Measurements from ENCODE around the gene CDH1.
"Not testable (repeated sequence)": the region's sequence is repeated elsewhere in the genome, so short reads cannot be mapped to it uniquely, and the experiment has no call there.

The CDH1 gene

GRCh38 chr16:68737046-68737729 is at the start of gene CDH1:
TSS of gene CDH1 (plus strand) at chr16:68737292. CDS start at chr16:68737416, 124 bp downstream.
- DNase-seq: peak; percentile 87

DNA sequence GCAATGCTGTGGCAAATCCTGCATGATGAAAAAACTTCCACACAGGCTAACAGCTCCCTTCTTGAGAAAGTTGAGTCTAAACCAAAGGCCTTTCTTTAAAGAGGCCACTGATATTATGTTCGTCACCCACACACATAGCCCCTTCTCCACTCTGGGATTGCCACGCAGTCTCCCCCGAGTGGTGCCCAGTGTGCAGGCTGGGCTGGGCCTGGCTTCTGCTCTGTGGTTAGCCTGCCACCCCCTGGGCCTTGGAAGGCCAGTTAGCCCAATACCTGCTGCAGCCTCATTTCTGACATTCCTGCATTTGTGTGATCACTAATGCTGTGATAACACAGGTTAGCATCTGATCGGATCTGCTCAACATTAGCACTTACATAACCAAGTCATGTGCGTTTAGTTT is 47.2 kb upstream of the CDH1 start:
- DNase-seq: no peak

- no peak for DNase-seq
These were observed 41.5 kb upstream of the CDH1 start for GRCh38 chr16:68695575-68695974.

DNA sequence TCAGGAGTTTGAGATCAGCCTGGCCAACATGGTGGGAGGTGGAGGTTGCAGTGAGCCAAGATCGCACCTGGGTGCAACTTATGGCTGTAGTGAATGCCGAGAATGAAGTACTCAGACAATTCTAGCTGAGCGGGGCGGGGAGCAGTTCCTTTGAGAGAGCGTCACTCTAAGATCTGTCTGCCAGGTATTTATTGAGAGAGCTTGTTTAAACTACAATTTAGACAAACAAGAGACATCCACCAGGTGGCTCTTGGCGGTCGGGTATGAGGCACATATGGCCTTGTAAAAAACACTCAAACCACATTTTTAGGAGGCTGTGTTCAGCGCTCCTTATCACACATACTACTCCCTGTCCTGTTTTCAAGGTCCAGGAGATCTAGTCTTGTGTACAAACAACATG is 40.6 kb upstream of the CDH1 start:
- peak; percentile 64 for DNase-seq

DNA sequence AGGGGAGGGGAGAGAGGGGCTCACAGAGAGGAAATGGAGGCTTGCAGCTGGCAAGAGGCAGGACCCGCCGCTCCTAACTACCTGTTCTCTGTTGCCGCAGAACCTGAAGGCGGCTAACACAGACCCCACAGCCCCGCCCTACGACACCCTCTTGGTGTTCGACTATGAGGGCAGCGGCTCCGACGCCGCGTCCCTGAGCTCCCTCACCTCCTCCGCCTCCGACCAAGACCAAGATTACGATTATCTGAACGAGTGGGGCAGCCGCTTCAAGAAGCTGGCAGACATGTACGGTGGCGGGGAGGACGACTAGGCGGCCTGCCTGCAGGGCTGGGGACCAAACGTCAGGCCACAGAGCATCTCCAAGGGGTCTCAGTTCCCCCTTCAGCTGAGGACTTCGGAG is 39.0 kb upstream of the CDH1 start:
- no peak for DNase-seq

GRCh38 chr16:68700120-68700519 is 37.0 kb upstream of the CDH1 start:
- DNase-seq: no peak

GRCh38 chr16:68700831-68701230 is 36.3 kb upstream of the CDH1 start:
- DNase-seq: no peak

GRCh38 chr16:68704232-68704867 is 32.7 kb upstream of the CDH1 start:
- DNase-seq: peak; percentile 81

GRCh38 chr16:68707340-68708152 is 29.5 kb upstream of the CDH1 start:
- DNase-seq: peak; percentile 22

DNA sequence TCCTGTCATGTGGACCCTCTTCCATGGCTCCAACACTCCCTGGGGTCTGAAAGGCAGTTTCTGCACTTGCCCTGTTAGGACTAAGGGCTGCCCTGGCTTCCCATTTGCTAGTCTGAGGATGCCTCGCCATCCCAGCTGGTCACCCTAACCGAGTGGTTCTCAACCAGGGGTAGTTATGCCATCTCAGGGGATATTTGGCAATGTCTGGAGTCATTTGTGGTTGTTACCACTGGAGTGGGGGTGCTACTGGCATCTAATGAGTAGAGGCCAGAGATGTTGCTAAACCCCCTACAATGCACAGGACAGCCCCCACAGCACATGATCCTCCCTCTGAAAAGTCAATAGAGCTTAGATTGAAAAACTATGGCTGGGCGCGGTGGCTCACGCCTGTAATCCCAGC is 26.9 kb upstream of the CDH1 start:
- DNase-seq: no peak

DNA sequence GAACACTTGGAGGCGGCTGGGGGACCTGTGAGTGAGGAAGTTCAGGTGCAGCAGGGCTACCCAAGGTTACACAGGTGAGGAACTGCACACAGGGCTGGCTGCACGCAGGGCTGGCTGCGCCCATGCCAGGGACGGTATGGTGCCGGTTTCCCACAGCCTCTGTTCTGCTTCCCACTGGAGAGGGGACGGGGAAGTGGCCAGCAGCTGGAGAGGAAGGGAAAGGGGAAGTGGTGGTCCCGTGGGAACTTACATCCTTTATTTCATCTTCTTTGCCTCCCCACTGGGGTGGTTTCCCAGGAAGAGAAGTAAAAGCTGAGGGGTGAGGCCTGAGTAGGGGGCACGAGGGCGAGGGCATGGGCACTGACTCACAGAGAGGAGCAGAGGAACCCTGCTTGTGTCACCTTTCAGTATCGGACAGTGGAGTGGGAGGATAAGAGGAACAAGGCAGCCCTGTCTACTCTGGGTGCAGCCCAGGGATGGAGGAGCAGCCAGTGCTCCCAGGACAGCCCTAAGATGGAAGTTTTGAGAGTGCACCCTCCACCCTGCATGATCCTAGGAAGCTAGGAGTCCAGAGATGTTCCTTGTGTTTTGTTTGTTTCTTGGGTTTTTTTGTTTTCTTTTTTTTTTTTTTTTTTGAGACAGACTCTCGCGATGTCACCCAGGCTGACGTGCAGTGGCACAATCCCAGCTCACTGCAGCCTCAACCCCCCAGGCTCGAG is 25.5 kb upstream of the CDH1 start:
- DNase-seq: no peak

DNA sequence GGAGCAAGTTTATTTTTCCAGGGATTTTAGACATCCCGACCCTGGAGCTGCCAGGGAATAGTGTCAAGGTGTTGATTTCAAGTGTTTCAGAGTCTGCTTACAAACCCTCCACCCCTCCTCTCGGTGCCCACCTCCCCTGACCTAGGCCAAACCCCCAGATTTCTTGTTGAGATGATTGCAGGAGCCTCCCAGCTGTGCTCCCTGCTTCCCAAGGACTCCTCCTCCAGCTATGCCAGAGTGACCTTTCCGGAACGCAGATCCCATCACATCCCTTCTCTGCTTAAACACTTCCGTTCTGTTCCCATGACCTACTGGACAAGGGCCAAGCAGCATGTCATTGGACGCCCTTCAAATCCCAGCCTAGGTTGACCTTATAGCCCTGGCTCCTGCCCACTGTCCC is 23.7 kb upstream of the CDH1 start:
- DNase-seq: no peak

- no peak for DNase-seq
These were observed 21.6 kb upstream of the CDH1 start for GRCh38 chr16:68715471-68715870.

DNA sequence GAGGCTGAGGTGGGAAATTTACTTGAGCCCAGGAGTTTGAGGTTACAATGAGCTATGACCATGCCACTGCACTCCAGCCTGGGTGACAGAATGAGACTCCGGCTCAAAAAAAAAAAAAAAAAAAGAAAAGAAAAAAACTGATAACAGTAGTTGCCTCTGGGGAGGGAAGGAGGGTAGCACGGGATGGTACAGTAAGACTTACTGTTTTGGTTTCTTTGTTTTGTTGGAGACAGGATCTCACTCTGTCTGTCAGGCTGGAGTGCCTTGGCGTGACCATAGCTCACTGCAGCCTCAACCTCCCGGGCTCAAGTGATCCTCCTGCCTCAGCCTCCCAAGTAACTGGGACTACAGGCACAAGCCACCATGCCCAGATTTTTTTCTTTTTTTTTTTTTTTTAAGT is 20.6 kb upstream of the CDH1 start:
- not testable (repeated sequence) for DNase-seq

- DNase-seq: no peak
These were observed 19.4 kb upstream of the CDH1 start for GRCh38 chr16:68717684-68718083.

- DNase-seq: peak; percentile 24
These were observed 18.5 kb upstream of the CDH1 start for GRCh38 chr16:68718590-68718989.

DNA sequence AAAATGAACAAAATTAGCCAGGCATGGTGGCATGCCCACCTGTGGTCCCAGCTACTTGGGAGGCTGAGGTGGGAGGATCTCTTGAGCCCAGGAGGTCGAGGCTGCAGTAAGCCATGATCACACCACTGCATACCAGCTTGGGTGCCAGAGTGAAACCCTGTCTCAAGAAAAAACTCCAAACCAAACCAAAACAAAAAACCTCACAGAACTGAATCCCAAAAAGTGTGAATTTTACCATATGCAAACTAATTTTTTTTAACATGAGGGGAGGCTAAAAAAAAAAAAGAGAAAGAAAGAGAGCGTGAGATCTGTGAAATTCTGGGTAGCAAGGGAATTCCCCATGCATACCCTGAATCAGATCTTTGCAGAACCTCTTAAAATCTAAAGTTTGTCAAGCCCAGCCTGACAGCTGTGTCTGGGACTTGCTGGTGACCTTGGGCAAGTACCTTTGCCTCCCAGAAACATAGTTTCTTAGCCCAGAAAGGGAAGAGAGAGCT is 17.1 kb upstream of the CDH1 start:
- no peak for DNase-seq

- DNase-seq: no peak
These were observed 14.7 kb upstream of the CDH1 start for GRCh38 chr16:68722119-68723024.

DNA sequence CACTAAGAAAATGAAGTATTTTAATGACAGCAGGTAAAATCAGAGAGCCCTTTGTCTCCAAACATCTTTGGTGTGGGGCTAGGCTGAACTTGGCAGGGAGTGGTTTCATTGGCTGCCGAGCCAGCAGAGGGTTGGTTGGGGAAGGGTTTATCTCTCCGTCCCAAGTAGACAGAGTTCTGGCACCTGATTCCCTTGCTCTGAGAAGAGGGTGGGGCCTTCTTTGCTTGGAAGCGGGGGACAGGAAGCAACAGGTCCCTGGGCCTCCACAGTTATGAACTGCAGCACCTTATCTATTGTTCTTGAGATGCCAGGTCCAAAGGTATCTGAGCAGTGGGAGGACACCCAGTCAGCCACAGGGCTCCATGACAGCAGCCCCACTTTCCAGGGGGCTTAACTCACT is 12.3 kb upstream of the CDH1 start:
- no peak for DNase-seq

DNA sequence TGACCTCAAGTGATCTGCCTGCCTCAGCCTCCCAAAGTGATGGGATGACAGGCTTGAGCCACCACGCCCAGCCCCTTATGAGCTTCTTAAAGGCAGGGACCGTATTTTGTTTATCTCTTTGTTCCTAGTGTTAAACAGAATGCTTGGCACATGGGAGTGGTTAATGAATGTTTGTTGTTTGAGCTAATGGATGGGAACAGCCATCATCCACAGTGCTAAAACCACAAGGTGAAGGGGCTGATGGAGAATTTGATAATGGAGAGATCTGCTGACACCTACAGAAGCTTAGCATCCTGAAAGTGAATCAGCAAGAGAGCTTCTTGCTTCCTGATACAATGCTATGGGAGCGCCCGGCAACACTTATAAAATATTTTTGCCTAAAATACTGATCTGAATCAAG is 8.6 kb upstream of the CDH1 start:
- no peak for DNase-seq

GRCh38 chr16:68731637-68732036 is 5.5 kb upstream of the CDH1 start:
- DNase-seq: no peak

All from NCI-H69 (cell line).